Measurements from ENCODE around the gene ADAM12. TPM values are rescaled to one million over a fixed set of nuclear protein-coding genes. Genes with fewer than 3 reads are reported as not detected.

The ADAM12 gene
- total RNA-seq, 1 donor from 2014 or later: 18.4 TPM

DNA sequence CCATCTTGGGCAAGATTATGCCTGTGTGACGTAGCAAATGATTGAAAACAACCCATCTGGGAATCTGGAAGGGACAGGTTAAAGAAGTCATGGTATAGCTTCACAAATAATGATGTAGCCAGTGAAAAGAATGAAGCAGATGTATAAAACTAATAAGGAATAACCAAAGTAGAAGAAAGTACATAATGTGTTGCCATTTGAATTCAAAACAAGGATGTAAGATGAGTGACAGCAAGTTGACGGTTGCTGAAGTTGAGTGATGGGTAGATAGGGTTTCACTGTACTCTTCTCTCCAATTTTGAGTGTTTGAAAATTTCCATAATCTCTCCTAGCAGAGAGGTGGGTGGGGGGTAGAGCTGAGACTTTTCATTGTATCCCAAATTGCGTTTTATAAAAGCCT is 358.3 kb downstream of the ADAM12 start:
- Mint-ChIP-seq H3K27me3 (ENCODE audit: unreplicated experiment) (peaks cover 2% of the 10 kb centered on the region), H3K4me1 (ENCODE audit: low read depth, unreplicated experiment) (no peaks in the 10 kb centered on the region), H3K36me3 (ENCODE audit: unreplicated experiment) (peaks cover 47% of the 10 kb centered on the region), H3K9me3 (ENCODE audit: unreplicated experiment) (no peaks in the 10 kb centered on the region), H3K27ac (ENCODE audit: unreplicated experiment) (no peak overlapping the region), H3K4me3 (ENCODE audit: unreplicated experiment) (no peak overlapping the region)
- TF ChIP-seq, protein P1, sequence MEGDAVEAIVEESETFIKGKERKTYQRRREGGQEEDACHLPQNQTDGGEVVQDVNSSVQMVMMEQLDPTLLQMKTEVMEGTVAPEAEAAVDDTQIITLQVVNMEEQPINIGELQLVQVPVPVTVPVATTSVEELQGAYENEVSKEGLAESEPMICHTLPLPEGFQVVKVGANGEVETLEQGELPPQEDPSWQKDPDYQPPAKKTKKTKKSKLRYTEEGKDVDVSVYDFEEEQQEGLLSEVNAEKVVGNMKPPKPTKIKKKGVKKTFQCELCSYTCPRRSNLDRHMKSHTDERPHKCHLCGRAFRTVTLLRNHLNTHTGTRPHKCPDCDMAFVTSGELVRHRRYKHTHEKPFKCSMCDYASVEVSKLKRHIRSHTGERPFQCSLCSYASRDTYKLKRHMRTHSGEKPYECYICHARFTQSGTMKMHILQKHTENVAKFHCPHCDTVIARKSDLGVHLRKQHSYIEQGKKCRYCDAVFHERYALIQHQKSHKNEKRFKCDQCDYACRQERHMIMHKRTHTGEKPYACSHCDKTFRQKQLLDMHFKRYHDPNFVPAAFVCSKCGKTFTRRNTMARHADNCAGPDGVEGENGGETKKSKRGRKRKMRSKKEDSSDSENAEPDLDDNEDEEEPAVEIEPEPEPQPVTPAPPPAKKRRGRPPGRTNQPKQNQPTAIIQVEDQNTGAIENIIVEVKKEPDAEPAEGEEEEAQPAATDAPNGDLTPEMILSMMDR (IDR thresholded peaks at IDR 0.05; ENCODE audit: partially characterized antibody, unreplicated experiment): no peak
- no peak for DNase-seq

DNA sequence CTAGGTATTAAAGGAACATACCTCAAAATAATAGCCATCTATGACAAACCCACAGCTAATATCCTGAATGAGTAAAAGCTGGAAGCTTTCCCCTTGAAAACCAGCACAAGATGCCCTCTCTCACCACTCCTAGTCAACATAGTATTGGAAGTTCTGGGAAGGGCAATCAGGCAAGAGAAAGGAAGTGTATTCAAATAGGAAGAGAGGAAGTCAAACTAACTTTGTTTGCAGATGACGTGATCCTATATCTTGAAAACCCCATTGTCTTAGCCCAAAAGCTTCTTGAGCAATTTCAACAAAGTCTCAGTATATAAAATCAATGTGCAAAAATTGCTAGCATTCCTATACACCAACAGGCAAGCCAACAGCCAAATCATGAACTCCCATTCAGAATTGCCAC is 360.6 kb downstream of the ADAM12 start:
- H3K36me3 Mint-ChIP-seq (ENCODE audit: unreplicated experiment): peaks cover 35% of the 10 kb centered on the region
- H3K9me3 Mint-ChIP-seq (ENCODE audit: unreplicated experiment): no peaks in the 10 kb centered on the region
- TF ChIP-seq, protein P1 (IDR thresholded peaks at IDR 0.05; ENCODE audit: partially characterized antibody, unreplicated experiment): no peak
- no peak overlapping the region for H3K4me3 Mint-ChIP-seq (ENCODE audit: unreplicated experiment)
- no peaks in the 10 kb centered on the region for H3K4me1 Mint-ChIP-seq (ENCODE audit: low read depth, unreplicated experiment)
- no peak for DNase-seq
- peaks cover 2% of the 10 kb centered on the region for H3K27me3 Mint-ChIP-seq (ENCODE audit: unreplicated experiment)
- no peak overlapping the region for H3K27ac Mint-ChIP-seq (ENCODE audit: unreplicated experiment)

DNA sequence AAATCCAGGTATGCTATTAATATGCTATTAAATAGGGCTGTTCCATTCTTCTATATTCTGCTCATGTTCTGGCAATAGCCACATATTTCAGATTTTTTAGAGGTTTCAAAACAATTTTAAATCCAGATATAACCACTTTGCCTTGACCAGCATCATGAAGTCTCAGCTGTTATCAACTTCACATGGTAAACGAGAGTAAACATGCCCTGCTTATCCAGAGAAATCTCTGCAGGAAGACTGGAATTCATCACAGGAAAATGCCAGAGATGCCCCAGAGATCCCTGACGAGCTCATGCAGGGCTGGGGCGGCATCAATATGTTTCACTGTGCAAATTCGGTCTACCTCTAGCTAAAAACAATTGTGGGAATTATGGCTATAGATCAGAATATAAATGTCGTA is 365.4 kb downstream of the ADAM12 start:
- Mint-ChIP-seq H3K9me3 (ENCODE audit: unreplicated experiment) (no peaks in the 10 kb centered on the region), H3K27ac (ENCODE audit: unreplicated experiment) (no peak overlapping the region), H3K4me1 (ENCODE audit: low read depth, unreplicated experiment) (peaks cover 2% of the 10 kb centered on the region), H3K27me3 (ENCODE audit: unreplicated experiment) (no peaks in the 10 kb centered on the region), H3K36me3 (ENCODE audit: unreplicated experiment) (peaks cover 16% of the 10 kb centered on the region), H3K4me3 (ENCODE audit: unreplicated experiment) (no peak overlapping the region)
- DNase-seq: no peak
- TF ChIP-seq, protein P1 (IDR thresholded peaks at IDR 0.05; ENCODE audit: partially characterized antibody, unreplicated experiment): no peak

DNA sequence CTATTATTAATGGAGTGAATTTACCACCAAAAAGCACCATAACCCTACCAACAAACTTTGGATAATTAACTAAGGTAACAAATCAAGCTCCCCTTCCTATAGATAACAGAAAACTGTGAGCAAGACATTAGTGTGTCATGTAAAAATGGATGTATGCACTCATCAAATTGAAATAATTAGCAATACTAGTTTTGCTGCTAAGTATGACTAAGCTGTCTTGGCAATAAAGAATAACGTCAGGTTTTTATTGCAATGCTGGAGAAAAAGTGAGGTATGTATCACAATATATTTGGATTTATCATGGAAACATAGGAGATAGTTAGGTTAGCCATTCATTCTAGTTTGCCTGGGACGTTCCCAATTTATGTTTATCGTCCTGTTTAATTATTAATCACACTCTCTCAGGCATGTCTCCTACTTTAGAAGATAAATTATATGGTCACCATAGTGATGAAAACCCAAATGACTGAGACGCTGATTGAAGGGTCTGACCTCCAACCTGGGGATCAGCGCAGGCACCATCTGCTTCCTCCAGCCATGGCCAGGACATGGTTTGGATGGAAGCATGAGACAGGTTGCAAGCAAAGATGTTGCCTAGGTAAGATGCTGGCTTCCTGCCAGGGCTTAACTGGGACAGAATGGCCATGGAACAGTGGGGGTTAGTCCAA is 366.3 kb downstream of the ADAM12 start:
- H3K27me3 Mint-ChIP-seq (ENCODE audit: unreplicated experiment): no peaks in the 10 kb centered on the region
- H3K4me1 Mint-ChIP-seq (ENCODE audit: low read depth, unreplicated experiment): peaks cover 2% of the 10 kb centered on the region
- TF ChIP-seq, protein P1 (IDR thresholded peaks at IDR 0.05; ENCODE audit: partially characterized antibody, unreplicated experiment): no peak
- DNase-seq: no peak
- no peak overlapping the region for H3K4me3 Mint-ChIP-seq (ENCODE audit: unreplicated experiment)
- no peak overlapping the region for H3K27ac Mint-ChIP-seq (ENCODE audit: unreplicated experiment)
- H3K36me3 Mint-ChIP-seq (ENCODE audit: unreplicated experiment): peaks cover 8% of the 10 kb centered on the region
- no peaks in the 10 kb centered on the region for H3K9me3 Mint-ChIP-seq (ENCODE audit: unreplicated experiment)

DNA sequence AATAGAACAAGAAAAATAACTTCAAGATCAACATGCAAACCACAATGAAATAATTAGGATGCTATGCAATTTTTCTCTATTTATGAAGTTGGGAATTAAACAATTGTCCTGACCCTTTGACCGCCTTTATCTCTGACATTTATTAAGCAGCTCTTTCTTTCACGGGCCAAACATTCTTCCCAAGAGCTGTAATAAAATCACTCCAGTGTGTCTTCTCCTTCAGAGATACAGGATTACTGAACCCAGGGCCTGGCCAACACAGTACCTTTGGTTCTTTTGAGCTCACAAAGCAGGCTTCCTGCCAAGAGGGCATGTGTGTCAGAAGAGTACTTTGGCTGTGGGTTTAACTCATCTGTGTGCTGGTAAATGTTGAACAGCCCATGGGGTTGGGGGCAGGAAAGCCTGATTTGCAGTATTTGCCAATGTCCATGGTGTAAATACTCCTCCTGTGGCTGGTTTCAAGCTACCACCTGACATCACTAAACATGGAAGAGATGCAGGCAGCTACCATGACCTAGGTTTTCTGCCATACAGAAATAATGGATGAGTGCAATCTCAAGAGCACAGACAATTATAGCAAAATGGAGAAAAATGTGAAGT is 370.2 kb downstream of the ADAM12 start:
- no peaks in the 10 kb centered on the region for H3K9me3 Mint-ChIP-seq (ENCODE audit: unreplicated experiment)
- H3K27ac Mint-ChIP-seq (ENCODE audit: unreplicated experiment): no peak overlapping the region
- no peaks in the 10 kb centered on the region for H3K27me3 Mint-ChIP-seq (ENCODE audit: unreplicated experiment)
- H3K36me3 Mint-ChIP-seq (ENCODE audit: unreplicated experiment): peaks cover 3% of the 10 kb centered on the region
- no peak overlapping the region for H3K4me3 Mint-ChIP-seq (ENCODE audit: unreplicated experiment)
- DNase-seq: no peak
- H3K4me1 Mint-ChIP-seq (ENCODE audit: low read depth, unreplicated experiment): peaks cover 2% of the 10 kb centered on the region
- TF ChIP-seq, protein P1 (IDR thresholded peaks at IDR 0.05; ENCODE audit: partially characterized antibody, unreplicated experiment): no peak

All from glutamatergic neuron (in vitro differentiated cells).